Right cardiac atrium (tissue), 5 donors: ENCODE results near the gene ZNF302. TPM values are rescaled to one million over a fixed set of nuclear protein-coding genes. Genes with fewer than 3 reads are reported as not detected.

Source experiments
- ATAC-seq, 2 donors: fragments of 200-7000 bp; cut with Tn5 transposase; one replicate each; pipeline versions ENCODE4 v1.8.0 to v1.9.1; 2020; ENCODE audit warnings: moderate library complexity in 2 of 2, mild to moderate bottlenecking in 1 of 2
- DNase-seq, 3 donors: peaks; one replicate each; pipeline ENCODE4 v3.0.0-alpha.2; 2020
- H3K27ac ChIP-seq: one replicate; pipeline ENCODE4 v1.5.1; 2013; ENCODE audit warnings: mild to moderate bottlenecking, low read length, control low read depth, moderate library complexity
- H3K27me3 ChIP-seq: one replicate; pipeline ENCODE4 v1.6.1; 2013; ENCODE audit not compliant: control insufficient read depth, insufficient read depth
- H3K4me1 ChIP-seq: one replicate; pipeline ENCODE4 v1.6.1; 2013; ENCODE audit warnings: low read length; ENCODE audit not compliant: control insufficient read depth, insufficient read depth
- H3K4me3 ChIP-seq: one replicate; pipeline ENCODE4 v1.5.1; 2013; ENCODE audit warnings: low read length, control low read depth
- H3K9me3 ChIP-seq: one replicate; pipeline ENCODE4 v1.6.1; 2013; ENCODE audit warnings: low read length; ENCODE audit not compliant: control insufficient read depth
- WGBS: extraction: QIAGEN DNeasy Blood & Tissue Kit; methylation state at CpG from one replicate; pipeline ENCODE4 v1.1.7; 2013; 5-methylcytosine and 5-hydroxymethylcytosine counted together
- intact Hi-C, 4 donors: fragments of 100-400 bp; cut with DNase I; formaldehyde crosslinking; loops; one replicate each; pipeline versions ENCODE4 v1.11.0 to v1.14.0; 2022 to 2023
- polyA plus RNA-seq: library from polyadenylated mRNA; stranded (reverse); fragments of 200-250 nt; gene quantifications from one replicate; pipeline ENCODE4 v1.2.3, GENCODE V29; 2013
- total RNA-seq, 4 donors: library from RNA; stranded (reverse); fragmentation: NEBNext Ultra II Directional; extraction: Animal tissue kit (Norgen Biotek cat#: 25700); gene quantifications; one replicate each; pipeline ENCODE4 v1.2.1, GENCODE V29; 2021
- donor health status: healthy with polysubstance abuse.
- donor health status: DM: no; HTN: yes; CAD: no.
- donor health status: DM: no; HTN: no; CAD: no.
- donor health status: DM: no; HTN: yes; CAD: no; lungs with severe emphysema.
- donor health status: DM: yes; HTN: yes; CAD: no.

ZNF302 gene
- total and polyA plus RNA-seq, 5 donors = 25.1 to 47.3 (median 39.0) TPM

DNA sequence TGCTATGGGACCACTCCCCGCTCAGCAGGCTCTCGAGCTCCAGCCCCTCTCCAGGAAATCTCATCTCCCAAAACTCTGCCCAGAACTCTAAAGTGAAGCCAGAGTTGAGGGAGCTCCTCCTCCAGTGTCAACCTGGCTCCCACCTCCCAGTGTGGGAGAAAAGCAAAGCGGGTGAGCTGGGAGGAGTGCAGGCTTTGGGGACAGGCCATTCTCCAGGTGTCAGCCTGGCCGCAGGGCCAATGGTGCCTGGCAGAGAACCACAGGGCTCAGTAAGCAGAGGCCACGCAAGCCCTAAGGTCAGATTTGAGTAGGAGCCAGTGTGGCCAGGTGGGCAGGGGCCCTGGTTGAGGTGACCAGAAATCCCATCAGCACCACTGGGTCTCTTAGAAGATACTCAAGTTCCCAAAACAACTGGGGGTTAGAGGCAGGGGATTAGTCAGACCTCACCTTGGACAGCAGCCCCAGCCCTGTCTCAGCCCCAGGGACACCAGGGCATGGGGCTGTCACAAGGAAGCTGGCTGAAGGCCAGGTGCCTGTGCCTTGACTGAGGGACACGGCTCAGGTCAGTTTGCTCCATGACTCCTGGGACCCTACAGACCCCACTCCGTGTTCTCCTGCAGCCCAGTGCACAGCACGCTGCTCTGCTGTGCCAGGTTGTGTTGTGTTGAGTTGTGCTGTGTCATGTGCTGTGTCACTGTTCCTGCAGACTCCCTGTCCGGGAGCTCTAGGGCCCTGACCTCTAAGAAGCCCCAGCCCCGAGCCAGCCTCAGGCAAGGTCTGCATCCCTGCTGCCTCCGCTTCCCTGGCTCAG, 53.7 kb downstream of the ZNF302 start:
- Histone ChIP-seq H3K4me3 (no peak overlapping the region), H3K27ac (no peak overlapping the region), H3K9me3 (no peaks in the 10 kb centered on the region), H3K4me1 (peaks cover 6% of the 10 kb centered on the region), H3K27me3 (no peaks in the 10 kb centered on the region)
- WGBS = 83% methylated on average over 11 of the region's 11 CpGs
- intact Hi-C loops = no loop called here
- DNase-seq (peak; percentile 16 to 60 (median 56)), ATAC-seq (no peak)

DNA sequence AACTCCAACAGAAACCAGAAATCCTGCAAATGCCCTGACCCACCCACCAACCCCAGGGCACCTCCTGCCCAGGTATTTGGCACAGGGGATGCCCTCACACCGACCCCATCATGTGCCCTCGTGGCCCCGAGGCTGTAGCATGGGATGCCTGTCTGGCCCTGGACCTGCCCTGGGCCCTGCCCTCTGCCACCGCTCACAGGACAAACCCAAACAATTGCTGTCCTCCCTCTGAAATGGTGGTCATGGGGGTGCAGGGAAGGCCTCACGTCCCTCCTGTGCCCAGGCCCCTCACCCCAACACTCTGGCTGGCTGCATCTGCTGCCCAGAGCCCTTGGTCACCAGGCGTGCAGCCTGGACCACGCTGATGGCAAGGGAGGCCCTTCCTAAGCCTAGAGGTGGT, 54.5 kb downstream of the ZNF302 start:
- Histone ChIP-seq H3K27me3 (no peaks in the 10 kb centered on the region), H3K9me3 (no peaks in the 10 kb centered on the region), H3K27ac (no peak overlapping the region), H3K4me1 (peaks cover 6% of the 10 kb centered on the region), H3K4me3 (no peak overlapping the region)
- DNase-seq = peak in 1 of 3 donors; percentile 51
- ATAC-seq = no peak
- 91% methylated on average over 7 of the region's 7 CpGs for WGBS
- intact Hi-C loops = no loop called here

DNA sequence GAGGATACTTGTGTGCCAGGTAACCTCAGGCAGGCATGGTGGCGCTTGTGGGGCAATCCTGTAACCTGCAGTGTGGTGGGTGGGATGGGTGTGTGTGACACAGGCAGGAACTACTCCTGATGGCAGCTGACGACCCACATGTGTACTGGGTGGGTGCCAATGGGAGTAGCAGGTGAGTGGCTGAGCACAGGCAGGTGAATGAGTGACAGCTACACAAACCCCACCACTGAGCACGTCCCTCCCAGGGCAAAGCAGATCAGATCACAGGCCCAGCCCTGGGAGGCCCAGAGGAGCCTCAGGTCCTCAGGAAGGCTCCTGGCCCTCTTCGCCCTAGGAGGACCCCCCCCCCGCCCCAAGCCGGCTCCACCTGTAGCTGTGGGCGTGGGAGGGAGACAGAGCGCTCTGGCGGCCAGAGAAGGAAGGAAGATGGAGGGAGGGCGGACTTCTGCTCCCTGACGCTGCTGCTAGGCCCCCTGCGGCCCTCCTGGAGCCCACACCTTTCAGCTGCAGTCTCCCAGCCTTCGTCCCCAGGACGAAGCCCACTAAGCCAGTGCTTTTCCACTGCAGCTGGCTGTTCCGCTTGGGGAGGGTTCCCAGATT, 55.2 kb downstream of the ZNF302 start:
- DNase-seq (peak; percentile 13 to 62 (median 51)), ATAC-seq (no peak)
- Histone ChIP-seq H3K4me1 (peaks cover 6% of the 10 kb centered on the region), H3K27me3 (no peaks in the 10 kb centered on the region), H3K4me3 (peak overlapping the region; percentile 80), H3K27ac (peak overlapping the region; percentile 78), H3K9me3 (peaks cover 2% of the 10 kb centered on the region)
- intact Hi-C loops = no loop called here
- 51% methylated on average over 15 of the region's 15 CpGs for WGBS

DNA sequence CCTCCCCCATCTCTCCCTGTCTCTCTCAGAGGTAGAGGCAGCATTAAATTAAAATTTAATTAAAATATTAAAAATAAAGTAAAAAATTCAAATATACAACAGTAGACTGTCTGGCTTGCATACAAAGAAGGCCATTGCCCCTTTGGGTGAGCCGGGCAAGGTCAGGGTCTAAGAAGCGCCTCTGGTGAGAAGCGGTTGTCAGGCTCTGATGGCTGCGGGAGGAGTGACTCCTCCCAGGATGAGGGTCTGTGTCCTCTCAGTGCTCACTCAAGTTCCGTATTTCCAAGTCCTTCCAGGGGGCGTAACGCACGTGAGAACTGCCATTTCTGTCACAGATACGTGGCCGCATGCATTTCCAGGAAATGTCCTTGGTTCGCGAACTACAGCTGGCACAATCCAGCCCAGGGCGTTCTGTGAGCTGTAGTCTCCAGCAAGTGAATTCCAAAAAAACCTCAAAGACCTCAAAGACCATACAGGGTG, 55.8 kb downstream of the ZNF302 start:
- peaks cover 3% of the 10 kb centered on the region for H3K9me3 ChIP-seq
- 1% methylated on average over 13 of the region's 13 CpGs for WGBS
- H3K27ac ChIP-seq = peak overlapping the region; percentile 96
- ATAC-seq (peak; percentile 19 to 20), DNase-seq (peak in 2 of 3 donors; percentile 67 to 75)
- peaks cover 6% of the 10 kb centered on the region for H3K4me1 ChIP-seq
- H3K27me3 ChIP-seq = no peaks in the 10 kb centered on the region
- peak overlapping the region; percentile 80 for H3K4me3 ChIP-seq
- intact Hi-C loops = no loop called here

DNA sequence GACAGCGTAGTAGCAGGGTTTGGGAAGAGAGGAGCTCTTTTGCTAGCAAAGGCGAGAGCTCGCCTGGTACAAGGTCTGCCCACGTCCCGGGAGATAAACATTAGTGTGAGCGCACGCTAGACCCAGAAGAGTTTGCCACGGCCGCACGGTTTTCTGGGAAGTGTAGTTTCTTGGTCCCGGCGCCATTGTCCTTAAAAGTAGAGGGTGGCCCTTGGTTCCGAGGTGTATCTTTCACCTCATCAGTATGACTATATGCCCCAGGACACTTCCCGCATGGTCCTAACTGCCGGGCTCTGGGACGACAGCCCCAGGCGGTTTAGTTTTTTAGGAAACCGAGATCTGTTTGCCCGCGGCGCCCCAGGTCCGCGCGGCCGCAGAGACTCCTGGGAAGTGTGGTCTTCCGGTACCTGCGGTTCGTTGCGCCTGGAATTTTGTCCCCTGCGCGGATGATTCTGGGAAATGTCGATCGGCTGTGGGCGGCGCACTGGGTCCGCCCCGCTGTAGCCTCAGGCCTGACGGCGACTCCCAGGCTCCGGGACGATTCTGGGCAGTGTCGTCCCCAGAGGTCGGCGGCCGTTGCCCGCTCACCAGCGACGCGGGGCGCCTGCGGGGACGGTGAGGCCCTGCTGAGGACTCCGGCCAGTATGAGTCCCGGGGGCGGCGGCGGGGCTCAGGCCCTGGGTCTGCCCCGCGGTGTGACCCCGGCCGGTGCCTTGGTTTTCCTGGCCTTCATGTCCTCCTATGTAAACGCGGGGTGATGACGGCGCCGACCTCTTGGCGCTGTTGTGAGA, 56.5 kb downstream of the ZNF302 start, which contains the start of gene ZNF181:
Gene ZNF181 (plus strand): TSS at position 498 of the 791 bp plus-strand sequence. CDS start 795 bp downstream, outside the sequence.
- Histone ChIP-seq H3K27ac (peak within 1 kb of the TSS; percentile 96), H3K27me3 (no peaks in the 10 kb centered on the region), H3K4me3 (peak within 1 kb of the TSS; percentile 80), H3K4me1 (peaks cover 6% of the 10 kb centered on the region), H3K9me3 (peaks cover 3% of the 10 kb centered on the region)
- DNase-seq (peak; percentile 90 to 96 (median 95)), ATAC-seq (peak; percentile 96)
- WGBS = under 1% methylated on average over 67 of the region's 67 CpGs
- intact Hi-C loops = no loop called here

DNA sequence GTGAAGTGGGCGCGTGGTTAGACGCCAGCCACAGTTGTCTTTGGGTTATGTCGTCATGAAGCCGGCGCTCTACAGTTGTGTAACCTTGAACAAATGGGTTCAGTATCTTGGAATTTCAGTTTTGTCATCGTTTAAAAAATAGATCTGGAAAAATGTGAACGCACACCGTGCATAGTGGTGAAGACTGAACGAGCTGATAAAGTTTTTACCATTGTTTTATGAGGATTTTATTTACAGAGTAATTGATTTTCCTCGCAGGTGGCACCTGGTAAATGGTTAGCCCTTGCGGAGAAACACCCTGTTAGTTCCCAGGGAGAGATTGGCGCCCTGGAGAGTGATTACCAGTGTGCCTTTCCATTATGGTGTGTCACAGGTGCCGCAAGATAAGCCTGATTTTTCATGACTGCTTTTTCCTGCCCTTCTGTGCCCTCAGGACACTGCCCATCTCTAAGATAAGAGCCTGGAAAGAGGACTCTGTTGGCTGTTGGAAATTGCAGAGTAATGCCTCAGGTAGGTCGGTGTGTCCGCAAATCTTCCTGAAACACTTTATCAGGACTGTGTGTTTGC, 57.1 kb downstream of the ZNF302 start:
- H3K27me3 ChIP-seq = no peaks in the 10 kb centered on the region
- DNase-seq (no peak), ATAC-seq (no peak)
- H3K27ac ChIP-seq = peak overlapping the region; percentile 96
- intact Hi-C loops = no loop called here
- H3K4me3 ChIP-seq = peak overlapping the region; percentile 80
- peaks cover 6% of the 10 kb centered on the region for H3K4me1 ChIP-seq
- 11% methylated on average over 16 of the region's 16 CpGs for WGBS
- H3K9me3 ChIP-seq = peaks cover 3% of the 10 kb centered on the region

Other genes starting within 250 kb of the ZNF302 start
- gene UBA2, start 249.3 kb upstream of the ZNF302 start, total RNA-seq = 10 to 100 TPM; 40.0 to 50.0 (median 45.5) TPM
- 39.9 TPM for gene UBA2, start 249.3 kb upstream of the ZNF302 start, polyA plus RNA-seq
- 10 to 100 TPM; 13.6 to 20.1 (median 17.6) TPM for gene WTIP, start 195.9 kb upstream of the ZNF302 start, total RNA-seq
- 8.2 TPM for gene WTIP, start 195.9 kb upstream of the ZNF302 start, polyA plus RNA-seq
- gene SCGB2B2, start 519 bp upstream of the ZNF302 start, total RNA-seq = under 1 TPM; 0.37 to 0.72 (median 0.55) TPM
- gene SCGB2B2, start 519 bp upstream of the ZNF302 start, polyA plus RNA-seq = 0.68 TPM
- 10 to 100 TPM; 18.3 to 24.7 (median 20.8) TPM for gene ZNF181, start 56.6 kb downstream of the ZNF302 start, total RNA-seq
- 15.1 TPM for gene ZNF181, start 56.6 kb downstream of the ZNF302 start, polyA plus RNA-seq
- gene ZNF599, start 95.5 kb downstream of the ZNF302 start, total RNA-seq = 1 to 10 TPM; 4.0 to 5.8 (median 4.8) TPM
- 4.0 TPM for gene ZNF599, start 95.5 kb downstream of the ZNF302 start, polyA plus RNA-seq
- 1 to 10 TPM; 1.4 to 3.4 (median 3.1) TPM for gene ZNF30, start 249.2 kb downstream of the ZNF302 start, total RNA-seq
- 1.8 TPM for gene ZNF30, start 249.2 kb downstream of the ZNF302 start, polyA plus RNA-seq